CD4-positive, alpha-beta memory T cell (primary cell): ENCODE measurements around the gene PLSCR3. TPM values are rescaled to one million over a fixed set of nuclear protein-coding genes. Genes with fewer than 3 reads are reported as not detected.

Source experiments
- CTCF ChIA-PET: fragments of 350-600 bp; sonication (Branson Sonifier 250); formaldehyde crosslinking; loops from one replicate; lab custom pipeline; 2021; ENCODE audit warnings: inconsistent platforms; ENCODE audit not compliant: partially characterized antibody; lab: Charles Lee
- POLR2A ChIA-PET: fragments of 350-600 bp; sonication (Branson Sonifier 250); formaldehyde crosslinking; loops from one replicate; lab custom pipeline; 2021; ENCODE audit not compliant: partially characterized antibody; lab: Charles Lee
- DNase-seq, 5 donors: peaks; one replicate each; pipeline versions ENCODE4 v3.0.0 to v3.0.0-alpha.2; 2020 to 2022; ENCODE audit warnings: mixed read lengths in 1 of 5
- H3K27ac ChIP-seq: one replicate; pipeline ENCODE4 v1.7.0; 2013; ENCODE audit warnings: low read depth, low read length
- H3K27me3 ChIP-seq: 2 replicates; pipeline ENCODE4 v1.7.0; 2013; ENCODE audit warnings: mild to moderate bottlenecking, low read length, moderate library complexity; ENCODE audit not compliant: insufficient read depth
- H3K36me3 ChIP-seq: 2 replicates; pipeline ENCODE4 v1.7.0; 2013; ENCODE audit warnings: mild to moderate bottlenecking, low read length, moderate library complexity; ENCODE audit not compliant: insufficient read depth
- H3K4me1 ChIP-seq: 2 replicates; pipeline ENCODE4 v1.7.0; 2013; ENCODE audit warnings: mild to moderate bottlenecking, low read length, moderate library complexity; ENCODE audit not compliant: insufficient read depth
- H3K4me3 ChIP-seq, 2 donors: one replicate each; pipeline ENCODE4 v1.7.0; 2013; ENCODE audit warnings: low read length in 2 of 2, mild to moderate bottlenecking in 1 of 2
- H3K9me3 ChIP-seq, 2 donors: one replicate each; pipeline ENCODE4 v1.7.0; 2013; ENCODE audit warnings: low read length in 2 of 2, control low read depth in 1 of 2; ENCODE audit not compliant: control insufficient read depth in 1 of 2
- H3K27ac Mint-ChIP-seq, 7 donors: one replicate each; pipeline ENCODE4 v1.8.0; 2020 to 2021; ENCODE audit warnings: mixed read lengths in 7 of 7, mild to moderate bottlenecking in 6 of 7, inconsistent platforms in 3 of 7, moderate library complexity in 3 of 7
- H3K27me3 Mint-ChIP-seq, 2 donors: one replicate each; pipeline ENCODE4 v1.8.0; 2020 to 2021; ENCODE audit warnings: mixed read lengths in 2 of 2
- H3K36me3 Mint-ChIP-seq, 2 donors: one replicate each; pipeline ENCODE4 v1.8.0; 2020 to 2021; ENCODE audit warnings: mixed read lengths in 2 of 2, inconsistent platforms in 1 of 2, mild to moderate bottlenecking in 1 of 2
- H3K4me1 Mint-ChIP-seq, 4 donors: one replicate each; pipeline ENCODE4 v1.8.0; 2020 to 2021; ENCODE audit warnings: mixed read lengths in 4 of 4, mild to moderate bottlenecking in 1 of 4
- H3K4me3 Mint-ChIP-seq, 8 donors: one replicate each; pipeline ENCODE4 v1.8.0; 2020 to 2021; ENCODE audit warnings: mixed read lengths in 8 of 8, mild to moderate bottlenecking in 7 of 8, moderate library complexity in 6 of 8, inconsistent platforms in 3 of 8
- H3K9me3 Mint-ChIP-seq, 8 donors: one replicate each; pipeline ENCODE4 v1.8.0; 2020 to 2021; ENCODE audit warnings: mixed read lengths in 8 of 8, mild to moderate bottlenecking in 5 of 8, inconsistent platforms in 3 of 8, moderate library complexity in 1 of 8
- intact Hi-C: fragments of 100-400 bp; cut with micrococcal nuclease; formaldehyde crosslinking; loops from one replicate; pipeline ENCODE4 v1.15.1; 2023
- polyA plus RNA-seq, 2 donors: library from polyadenylated mRNA; unstranded; fragments of 300-500 nt; fragmentation: Illumina TruSeq; gene quantifications; one replicate each; pipeline ENCODE4 v1.2.3, GENCODE V29; 2021
- total RNA-seq, 2 experiments: library from RNA; stranded (reverse); gene quantifications; one replicate each; pipeline ENCODE4 v1.2.3, GENCODE V29; 2021

The PLSCR3 gene
- total and polyA plus RNA-seq, 4 experiments from 2014 or later, result 90.3 to 242 (median 133) TPM

DNA sequence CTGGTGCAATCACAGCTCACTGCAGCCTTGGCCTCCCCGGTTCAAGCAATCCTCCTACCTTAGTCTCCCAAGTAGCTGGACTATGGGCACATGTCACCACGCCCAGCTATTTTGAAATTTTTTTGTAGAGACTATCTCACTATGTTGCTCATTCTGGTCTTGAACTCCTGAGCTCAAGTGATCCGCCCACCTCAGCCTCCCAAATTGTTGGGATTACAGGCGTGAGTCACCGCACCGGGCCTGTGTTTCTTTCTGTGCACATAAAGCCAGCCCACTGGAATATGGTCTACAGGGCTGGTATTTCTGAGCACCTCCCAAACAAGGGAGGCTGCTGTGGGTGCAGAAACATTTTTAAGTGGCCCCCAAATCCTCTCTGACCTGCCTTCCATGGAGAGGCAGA, 31.0 kb downstream of the PLSCR3 start:
- Mint-ChIP-seq H3K4me1 (peaks cover 0 to 1% (median 0%) of the 10 kb centered on the region in 4 donors), H3K9me3 (no peaks in the 10 kb centered on the region), H3K36me3 (no peaks in the 10 kb centered on the region), H3K27me3 (peaks cover 3% of the 10 kb centered on the region in 2 donors), H3K27ac (no peak overlapping the region), H3K4me3 (no peak overlapping the region)
- no peaks in the 10 kb centered on the region for H3K4me1 ChIP-seq
- CTCF ChIA-PET, result no interaction called here
- no peaks in the 10 kb centered on the region for H3K27me3 ChIP-seq
- H3K36me3 ChIP-seq, result no peaks in the 10 kb centered on the region
- H3K27ac ChIP-seq, result no peak overlapping the region
- no peaks in the 10 kb centered on the region for H3K9me3 ChIP-seq
- H3K4me3 ChIP-seq, result no peak overlapping the region
- POLR2A ChIA-PET, result no interaction called here
- intact Hi-C loops, result no loop called here
- DNase-seq, result no peak

DNA sequence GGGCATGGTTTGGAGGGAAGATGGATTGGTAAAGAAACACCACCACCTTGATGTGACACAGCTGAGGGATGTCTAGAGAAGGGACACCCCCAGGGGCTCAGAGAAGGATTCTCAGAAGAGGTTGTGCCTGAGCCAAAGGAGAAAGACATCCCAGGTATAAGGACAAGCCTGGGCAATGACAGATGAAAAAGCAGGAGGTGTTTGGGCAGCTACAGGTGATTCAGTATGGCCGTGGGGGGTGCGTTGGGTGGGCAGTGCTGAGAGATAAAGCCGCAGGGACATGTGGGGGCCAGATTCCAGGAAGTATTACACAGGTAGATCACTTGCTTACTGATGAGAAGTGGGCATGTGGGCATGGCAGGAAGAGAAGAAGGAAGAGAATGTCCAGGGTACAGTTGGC, 32.4 kb downstream of the PLSCR3 start:
- intact Hi-C loops, result no loop called here
- CTCF ChIA-PET, result interaction anchor here (0.6 to 2.8 kb wide), 5 partner anchors 9 to 239 kb away, joined by 3 to 10 read pairs (median 4); no protein-coding TSS in a partner anchor
- Histone ChIP-seq H3K27me3 (no peaks in the 10 kb centered on the region), H3K27ac (no peak overlapping the region), H3K4me1 (no peaks in the 10 kb centered on the region), H3K4me3 (no peak overlapping the region), H3K36me3 (no peaks in the 10 kb centered on the region), H3K9me3 (no peaks in the 10 kb centered on the region)
- DNase-seq, result no peak
- H3K4me3 Mint-ChIP-seq, result no peak overlapping the region
- peaks cover 2% of the 10 kb centered on the region in 2 donors for H3K27me3 Mint-ChIP-seq
- POLR2A ChIA-PET, result interaction anchor here (1.9 to 2.0 kb wide), 2 partner anchors 23 to 74 kb away, joined by 6 to 8 read pairs; partner anchors contain the start of gene TMEM102
- peaks cover 0 to 1% (median 0%) of the 10 kb centered on the region in 4 donors for H3K4me1 Mint-ChIP-seq
- H3K27ac Mint-ChIP-seq, result peak overlapping the region in 1 of 7 donors; percentile 68
- H3K9me3 Mint-ChIP-seq, result no peaks in the 10 kb centered on the region
- H3K36me3 Mint-ChIP-seq, result no peaks in the 10 kb centered on the region

DNA sequence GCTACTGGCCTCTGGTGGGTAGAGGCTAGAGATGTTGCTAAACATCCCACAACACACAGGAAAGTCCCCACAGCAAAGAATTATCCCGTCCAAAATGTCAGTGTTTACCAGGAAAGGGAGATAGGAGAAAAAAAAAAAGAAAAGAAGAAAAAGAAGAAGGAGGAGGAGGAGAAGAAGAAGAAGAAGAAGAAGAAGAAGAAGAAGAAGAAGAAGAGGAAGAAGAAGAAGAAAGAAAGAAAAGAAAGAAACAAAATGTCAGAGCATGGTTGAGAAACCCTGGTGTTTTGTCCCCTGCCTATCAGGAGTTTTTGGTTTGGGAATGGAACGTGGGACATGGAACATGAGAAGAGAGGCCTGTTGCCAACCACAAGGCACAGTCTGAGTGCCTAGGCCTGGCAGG, 36.9 kb downstream of the PLSCR3 start:
- H3K27ac Mint-ChIP-seq, result no peak overlapping the region
- no peaks in the 10 kb centered on the region for H3K27me3 ChIP-seq
- H3K27ac ChIP-seq, result no peak overlapping the region
- H3K9me3 ChIP-seq, result no peaks in the 10 kb centered on the region
- H3K36me3 ChIP-seq, result no peaks in the 10 kb centered on the region
- DNase-seq, result no peak
- intact Hi-C loops, result no loop called here
- peaks cover 19% of the 10 kb centered on the region for H3K4me1 ChIP-seq
- no peak overlapping the region for H3K4me3 ChIP-seq
- peaks cover 0 to 2% of the 10 kb centered on the region in 2 donors for H3K27me3 Mint-ChIP-seq
- CTCF ChIA-PET, result interaction anchor here (1.0 to 6.6 kb wide), 5 partner anchors 15 to 204 kb away, joined by 3 to 88 read pairs (median 30); partner anchors contain the start of genes FGF11, PLSCR3, SENP3 and TMEM102
- no peaks in the 10 kb centered on the region for H3K9me3 Mint-ChIP-seq
- H3K36me3 Mint-ChIP-seq, result no peaks in the 10 kb centered on the region
- no peak overlapping the region for H3K4me3 Mint-ChIP-seq
- POLR2A ChIA-PET, result interaction anchor here (3.8 kb wide), 1 partner anchor 79 kb away, joined by 50 read pairs; the partner anchor contains the start of gene TMEM102
- H3K4me1 Mint-ChIP-seq, result peaks cover 10 to 27% (median 21%) of the 10 kb centered on the region in 4 donors

DNA sequence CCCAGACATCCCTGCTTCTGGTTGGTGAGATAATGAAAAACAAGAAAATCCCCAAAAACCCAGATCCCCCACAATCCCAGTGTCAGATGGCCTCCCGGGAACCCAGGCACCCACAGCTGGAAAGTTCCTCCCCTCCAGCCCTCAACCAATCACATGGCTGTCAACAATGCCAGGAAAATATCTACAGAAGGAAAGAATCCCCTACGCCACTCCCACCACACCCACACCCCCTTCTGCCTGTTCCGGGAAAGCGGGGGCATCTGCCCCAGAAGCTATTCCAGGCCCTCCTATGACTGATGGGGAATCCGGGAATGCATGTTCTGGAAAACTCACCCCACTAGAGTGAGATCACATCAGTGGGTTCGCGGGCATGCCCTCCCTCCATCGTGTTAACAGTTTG, 37.6 kb downstream of the PLSCR3 start:
- peaks cover 12 to 30% (median 23%) of the 10 kb centered on the region in 4 donors for H3K4me1 Mint-ChIP-seq
- no peak overlapping the region for H3K4me3 ChIP-seq
- ChIA-PET POLR2A (interaction anchor here (1.0 to 5.0 kb wide), 10 partner anchors 20 to 233 kb away, joined by 3 to 50 read pairs (median 15); partner anchors contain the start of genes ACAP1, MPDU1, PLSCR3 and POLR2A), CTCF (interaction anchor here (0.7 to 6.6 kb wide), 24 partner anchors 11 to 331 kb away, joined by 3 to 88 read pairs (median 8); partner anchors contain the start of genes ACAP1, FGF11, PLSCR3 and SENP3)
- no peak overlapping the region for H3K27ac ChIP-seq
- H3K27me3 Mint-ChIP-seq, result no peaks in the 10 kb centered on the region
- no peak overlapping the region for H3K4me3 Mint-ChIP-seq
- no peak for DNase-seq
- no peaks in the 10 kb centered on the region for H3K36me3 Mint-ChIP-seq
- H3K36me3 ChIP-seq, result no peaks in the 10 kb centered on the region
- intact Hi-C loops, result loop anchor here (1.0 kb wide), 5 partner anchors 60 to 205 kb away; partner anchors contain the start of genes POLR2A, SENP3 and TMEM102
- H3K9me3 Mint-ChIP-seq, result no peaks in the 10 kb centered on the region
- H3K4me1 ChIP-seq, result peaks cover 23% of the 10 kb centered on the region
- H3K9me3 ChIP-seq, result no peaks in the 10 kb centered on the region
- H3K27ac Mint-ChIP-seq, result no peak overlapping the region
- H3K27me3 ChIP-seq, result no peaks in the 10 kb centered on the region

DNA sequence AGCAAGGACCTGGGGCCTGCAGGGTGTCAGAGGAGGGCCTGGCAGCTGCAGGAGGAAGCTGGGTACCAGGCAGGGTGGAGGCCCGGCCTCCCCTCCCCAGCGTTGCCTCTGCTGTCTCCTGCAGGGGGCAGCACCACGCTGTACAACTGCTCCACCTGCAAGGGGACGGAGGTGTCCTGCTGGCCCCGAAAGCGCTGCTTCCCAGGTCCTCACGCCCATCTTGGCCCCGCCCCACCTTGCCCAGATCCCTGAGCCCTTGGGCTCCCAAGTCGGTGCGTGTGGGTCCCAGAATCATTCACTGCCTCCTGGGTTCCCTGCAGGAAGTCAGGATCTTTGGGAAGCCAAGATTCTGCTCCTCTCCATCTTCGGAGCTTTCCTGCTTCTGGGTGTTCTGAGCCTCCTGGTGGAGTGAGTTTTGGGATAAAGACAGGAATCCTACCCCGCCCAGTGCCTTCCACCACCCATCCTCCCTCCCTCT, 38.2 kb downstream of the PLSCR3 start:
- ChIA-PET POLR2A (interaction anchor here (0.9 to 5.0 kb wide), 21 partner anchors 14 to 331 kb away, joined by 3 to 50 read pairs (median 5); partner anchors contain the start of genes ACAP1, GPS2, MPDU1 and PLSCR3), CTCF (interaction anchor here (0.6 to 6.6 kb wide), 51 partner anchors 11 to 332 kb away, joined by 3 to 88 read pairs (median 4); partner anchors contain the start of genes ACAP1, FGF11, MPDU1 and NLGN2)
- Histone ChIP-seq H3K36me3 (no peaks in the 10 kb centered on the region), H3K4me1 (peaks cover 27% of the 10 kb centered on the region), H3K9me3 (no peaks in the 10 kb centered on the region), H3K4me3 (no peak overlapping the region), H3K27me3 (no peaks in the 10 kb centered on the region), H3K27ac (no peak overlapping the region)
- Mint-ChIP-seq H3K27me3 (no peaks in the 10 kb centered on the region), H3K9me3 (peaks cover 0 to 1% (median 0%) of the 10 kb centered on the region in 8 donors), H3K36me3 (peaks cover 0 to 3% of the 10 kb centered on the region in 2 donors), H3K27ac (peak overlapping the region in 1 of 7 donors; percentile 50), H3K4me1 (peaks cover 14 to 34% (median 25%) of the 10 kb centered on the region in 4 donors), H3K4me3 (peak overlapping the region in 1 of 8 donors; percentile 62)
- DNase-seq, result peak; percentile 80 to 83 (median 81)
- intact Hi-C loops, result loop anchor here (1.0 kb wide), 5 partner anchors 60 to 205 kb away; partner anchors contain the start of genes POLR2A, SENP3 and TMEM102

DNA sequence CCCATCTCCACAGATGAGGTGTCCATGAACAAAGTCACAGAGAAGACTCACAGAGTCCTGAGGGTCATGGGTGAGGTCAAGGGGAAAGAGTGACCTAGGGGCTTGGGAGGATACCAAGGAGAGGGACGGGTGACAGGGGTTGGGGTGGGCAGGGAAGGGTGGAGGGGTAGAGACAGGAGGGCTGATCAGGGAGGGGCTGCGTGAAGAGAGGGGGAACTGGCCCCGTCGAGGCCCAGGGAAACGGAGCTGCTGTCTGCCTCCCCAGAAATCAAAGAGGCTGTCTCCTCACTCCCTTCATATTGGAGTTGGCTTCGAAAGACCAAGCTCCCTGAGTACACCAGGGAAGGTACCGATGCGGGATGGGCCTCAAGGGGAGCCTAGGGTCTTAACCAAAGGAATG, 38.8 kb downstream of the PLSCR3 start:
- Histone ChIP-seq H3K36me3 (no peaks in the 10 kb centered on the region), H3K9me3 (no peaks in the 10 kb centered on the region), H3K27ac (no peak overlapping the region), H3K27me3 (no peaks in the 10 kb centered on the region), H3K4me1 (peaks cover 32% of the 10 kb centered on the region), H3K4me3 (no peak overlapping the region)
- H3K4me1 Mint-ChIP-seq, result peaks cover 14 to 38% (median 27%) of the 10 kb centered on the region in 4 donors
- peaks cover 0 to 2% (median 0%) of the 10 kb centered on the region in 8 donors for H3K9me3 Mint-ChIP-seq
- no peak for DNase-seq
- H3K27ac Mint-ChIP-seq, result peak overlapping the region in 2 of 7 donors; percentile 50 to 57
- POLR2A ChIA-PET, result interaction anchor here (0.9 to 5.0 kb wide), 21 partner anchors 15 to 332 kb away, joined by 3 to 50 read pairs (median 5); partner anchors contain the start of genes ACAP1, GPS2, MPDU1 and PLSCR3
- CTCF ChIA-PET, result interaction anchor here (0.6 to 6.6 kb wide), 48 partner anchors 11 to 332 kb away, joined by 3 to 88 read pairs (median 4); partner anchors contain the start of genes ACAP1, FGF11, MPDU1 and NLGN2
- peaks cover 0 to 3% of the 10 kb centered on the region in 2 donors for H3K36me3 Mint-ChIP-seq
- H3K27me3 Mint-ChIP-seq, result no peaks in the 10 kb centered on the region
- intact Hi-C loops, result no loop called here
- peak overlapping the region in 1 of 8 donors; percentile 10 for H3K4me3 Mint-ChIP-seq
